Ovary (tissue), 3 donors: ENCODE results near the gene DOCK10.

Experiments used
- EP300 ChIP-seq: sonication (generic); formaldehyde crosslinking; IDR thresholded peaks from one replicate; pipeline ENCODE4 v1.6.1; 2017; ENCODE audit warnings: antibody characterized with exemption
- TF ChIP-seq, protein P1 (sequence below), 3 donors: fragments of 450-650 bp in 2 of 3; fragments of 200-600 bp in 1 of 3; IDR thresholded peaks; one replicate each; pipeline versions ENCODE4 v1.5.1 to v1.8.0; 2016 to 2022; ENCODE audit warnings: antibody characterized with exemption in 3 of 3, mild to moderate bottlenecking in 1 of 3
- donor health status: DM: no; HTN: no; CAD: no.

DNA sequence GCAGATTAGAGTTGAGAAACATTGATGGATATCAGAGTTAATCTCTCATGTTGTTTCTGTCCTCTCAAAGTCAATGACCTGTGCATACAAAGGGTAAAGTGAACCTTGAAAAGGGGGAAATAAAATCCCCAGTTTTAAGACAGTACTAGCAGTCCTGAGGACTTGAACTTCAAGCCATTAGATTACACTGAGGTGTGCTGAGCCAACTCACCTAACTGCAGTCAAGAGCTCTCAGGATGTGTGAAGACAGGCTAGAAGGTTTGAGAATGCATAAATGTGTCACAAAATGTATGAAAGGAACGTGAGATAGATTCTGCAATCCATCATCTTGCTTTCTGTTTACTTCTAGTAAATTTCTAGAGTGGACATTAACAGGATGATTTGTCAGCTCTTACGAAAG, 35.5 kb downstream of the DOCK10 start:
- TF ChIP-seq, protein P1, sequence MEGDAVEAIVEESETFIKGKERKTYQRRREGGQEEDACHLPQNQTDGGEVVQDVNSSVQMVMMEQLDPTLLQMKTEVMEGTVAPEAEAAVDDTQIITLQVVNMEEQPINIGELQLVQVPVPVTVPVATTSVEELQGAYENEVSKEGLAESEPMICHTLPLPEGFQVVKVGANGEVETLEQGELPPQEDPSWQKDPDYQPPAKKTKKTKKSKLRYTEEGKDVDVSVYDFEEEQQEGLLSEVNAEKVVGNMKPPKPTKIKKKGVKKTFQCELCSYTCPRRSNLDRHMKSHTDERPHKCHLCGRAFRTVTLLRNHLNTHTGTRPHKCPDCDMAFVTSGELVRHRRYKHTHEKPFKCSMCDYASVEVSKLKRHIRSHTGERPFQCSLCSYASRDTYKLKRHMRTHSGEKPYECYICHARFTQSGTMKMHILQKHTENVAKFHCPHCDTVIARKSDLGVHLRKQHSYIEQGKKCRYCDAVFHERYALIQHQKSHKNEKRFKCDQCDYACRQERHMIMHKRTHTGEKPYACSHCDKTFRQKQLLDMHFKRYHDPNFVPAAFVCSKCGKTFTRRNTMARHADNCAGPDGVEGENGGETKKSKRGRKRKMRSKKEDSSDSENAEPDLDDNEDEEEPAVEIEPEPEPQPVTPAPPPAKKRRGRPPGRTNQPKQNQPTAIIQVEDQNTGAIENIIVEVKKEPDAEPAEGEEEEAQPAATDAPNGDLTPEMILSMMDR (IDR thresholded peaks at IDR 0.05), result no peak
- TF ChIP-seq EP300, result no peak
